Gastroesophageal sphincter (tissue), 3 donors: ENCODE data around the gene WDR43.

Experiments
- EP300 ChIP-seq: sonication (generic); formaldehyde crosslinking; IDR thresholded peaks from one replicate; pipeline ENCODE4 v1.6.1; 2017; ENCODE audit warnings: antibody characterized with exemption, mild to moderate bottlenecking
- POLR2A ChIP-seq, 2 donors: fragments of 450-650 bp; IDR thresholded peaks; one replicate each; pipeline ENCODE4 v1.6.1; 2017; ENCODE audit warnings: antibody characterized with exemption in 2 of 2, mild to moderate bottlenecking in 2 of 2, moderate library complexity in 1 of 2
- POLR2AphosphoS5 ChIP-seq: sonication (generic); formaldehyde crosslinking; IDR thresholded peaks from one replicate; pipeline ENCODE4 v1.6.1; 2017; ENCODE audit warnings: antibody characterized with exemption
- TF ChIP-seq, protein P1 (sequence below), 4 experiments: fragments of 200-600 bp in 2 of 4; fragments of 450-650 bp in 2 of 4; sonication (generic) in 1 of 4; IDR thresholded peaks; one replicate each; pipeline ENCODE4 v1.5.1; 2017 to 2019; ENCODE audit warnings: antibody characterized with exemption in 4 of 4, mild to moderate bottlenecking in 2 of 4, moderate library complexity in 2 of 4

DNA sequence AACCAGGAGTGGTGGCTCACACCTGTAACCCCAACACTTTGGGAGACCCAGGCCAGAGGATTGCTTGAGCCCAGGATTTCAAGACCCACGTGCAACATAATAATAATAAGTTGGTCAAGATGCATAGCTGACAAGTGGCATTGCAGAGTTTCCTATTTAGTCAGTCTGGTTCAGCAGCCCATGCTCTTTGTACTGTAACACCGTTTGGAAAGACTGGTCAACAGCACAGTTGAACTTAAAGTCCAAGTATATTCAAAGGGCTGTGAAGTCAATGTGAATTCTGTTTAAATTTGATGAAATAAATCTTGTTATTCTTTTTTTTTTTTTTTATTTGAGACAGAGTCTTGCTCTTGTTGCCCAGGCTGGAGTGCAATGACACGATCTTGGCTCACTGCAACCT, 22.8 kb upstream of the WDR43 start:
- TF ChIP-seq EP300 = no peak
- TF ChIP-seq, protein P1, sequence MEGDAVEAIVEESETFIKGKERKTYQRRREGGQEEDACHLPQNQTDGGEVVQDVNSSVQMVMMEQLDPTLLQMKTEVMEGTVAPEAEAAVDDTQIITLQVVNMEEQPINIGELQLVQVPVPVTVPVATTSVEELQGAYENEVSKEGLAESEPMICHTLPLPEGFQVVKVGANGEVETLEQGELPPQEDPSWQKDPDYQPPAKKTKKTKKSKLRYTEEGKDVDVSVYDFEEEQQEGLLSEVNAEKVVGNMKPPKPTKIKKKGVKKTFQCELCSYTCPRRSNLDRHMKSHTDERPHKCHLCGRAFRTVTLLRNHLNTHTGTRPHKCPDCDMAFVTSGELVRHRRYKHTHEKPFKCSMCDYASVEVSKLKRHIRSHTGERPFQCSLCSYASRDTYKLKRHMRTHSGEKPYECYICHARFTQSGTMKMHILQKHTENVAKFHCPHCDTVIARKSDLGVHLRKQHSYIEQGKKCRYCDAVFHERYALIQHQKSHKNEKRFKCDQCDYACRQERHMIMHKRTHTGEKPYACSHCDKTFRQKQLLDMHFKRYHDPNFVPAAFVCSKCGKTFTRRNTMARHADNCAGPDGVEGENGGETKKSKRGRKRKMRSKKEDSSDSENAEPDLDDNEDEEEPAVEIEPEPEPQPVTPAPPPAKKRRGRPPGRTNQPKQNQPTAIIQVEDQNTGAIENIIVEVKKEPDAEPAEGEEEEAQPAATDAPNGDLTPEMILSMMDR (IDR thresholded peaks at IDR 0.05) = no peak
- no peak for TF ChIP-seq POLR2A (IDR thresholded peaks at IDR 0.05)
- no peak for TF ChIP-seq POLR2AphosphoS5
